GM21360 (cell line): ENCODE data around the gene SCAF8.

Source experiments
- ATAC-seq: cut with Tn5 transposase; IDR thresholded peaks from one replicate; pipeline ENCODE4 v1.9.1; 2021; ENCODE audit warnings: mild to moderate bottlenecking, moderate library complexity; ENCODE audit not compliant: unreplicated experiment

Gene SCAF8

GRCh38 chr6:154878871-154879491 is 145.8 kb downstream of the SCAF8 start:
- no peak for ATAC-seq

- no peak for ATAC-seq
These were observed 148.9 kb downstream of the SCAF8 start for GRCh38 chr6:154882107-154882506.
